Memory B cell (primary cell): ENCODE data around the gene KAT7.

ENCODE experiments used
- ATAC-seq: fragments of 150-1000 bp; cut with Tn5 transposase; 2 replicates; pipeline ENCODE4 v1.10.0; 2021; ENCODE audit warnings: low read depth, mild to moderate bottlenecking, moderate library complexity
- DNase-seq, 2 donors: peaks; one replicate each; pipeline ENCODE4 v3.0.0; 2022; ENCODE audit warnings: low spot score in 2 of 2
- H3K27ac Mint-ChIP-seq: one replicate; pipeline ENCODE4 v1.8.0; 2022; ENCODE audit warnings: mild to moderate bottlenecking, moderate library complexity, mixed read lengths
- H3K27me3 Mint-ChIP-seq: one replicate; pipeline ENCODE4 v1.8.0; 2022; ENCODE audit warnings: mixed read lengths
- H3K36me3 Mint-ChIP-seq: one replicate; pipeline ENCODE4 v1.8.0; 2022; ENCODE audit warnings: mild to moderate bottlenecking, mixed read lengths
- H3K4me1 Mint-ChIP-seq: one replicate; pipeline ENCODE4 v1.8.0; 2022; ENCODE audit warnings: mixed read lengths
- H3K4me3 Mint-ChIP-seq: one replicate; pipeline ENCODE4 v1.8.0; 2022; ENCODE audit warnings: mild to moderate bottlenecking, moderate library complexity, mixed read lengths
- H3K9me3 Mint-ChIP-seq: one replicate; pipeline ENCODE4 v1.8.0; 2022; ENCODE audit warnings: mixed read lengths

The KAT7 gene

GRCh38 chr17:49775546-49776260 lies 12.8 kb upstream of the KAT7 start:
- no peaks in the 10 kb centered on the region for H3K36me3 Mint-ChIP-seq
- no peaks in the 10 kb centered on the region for H3K9me3 Mint-ChIP-seq
- H3K27ac Mint-ChIP-seq: no peak overlapping the region
- H3K4me3 Mint-ChIP-seq: no peak overlapping the region
- ATAC-seq (no peak), DNase-seq (no peak)
- H3K4me1 Mint-ChIP-seq: peaks cover 7% of the 10 kb centered on the region
- peaks cover 2% of the 10 kb centered on the region for H3K27me3 Mint-ChIP-seq

- H3K4me3 Mint-ChIP-seq: no peak overlapping the region
- ATAC-seq (no peak), DNase-seq (no peak)
- peaks cover 7% of the 10 kb centered on the region for H3K4me1 Mint-ChIP-seq
- no peak overlapping the region for H3K27ac Mint-ChIP-seq
- no peaks in the 10 kb centered on the region for H3K9me3 Mint-ChIP-seq
- H3K36me3 Mint-ChIP-seq: no peaks in the 10 kb centered on the region
- peaks cover 2% of the 10 kb centered on the region for H3K27me3 Mint-ChIP-seq
Measured at GRCh38 chr17:49776551-49777300, 11.8 kb upstream of the KAT7 start.

GRCh38 chr17:49777563-49777962 lies 10.9 kb upstream of the KAT7 start:
- H3K27me3 Mint-ChIP-seq: peaks cover 2% of the 10 kb centered on the region
- H3K4me1 Mint-ChIP-seq: peaks cover 7% of the 10 kb centered on the region
- no peak for ATAC-seq
- DNase-seq: no peak
- H3K36me3 Mint-ChIP-seq: no peaks in the 10 kb centered on the region
- no peak overlapping the region for H3K27ac Mint-ChIP-seq
- H3K9me3 Mint-ChIP-seq: no peaks in the 10 kb centered on the region
- no peak overlapping the region for H3K4me3 Mint-ChIP-seq

GRCh38 chr17:49779156-49779738 lies 9.2 kb upstream of the KAT7 start:
- H3K27ac Mint-ChIP-seq: no peak overlapping the region
- H3K36me3 Mint-ChIP-seq: no peaks in the 10 kb centered on the region
- peaks cover 2% of the 10 kb centered on the region for H3K27me3 Mint-ChIP-seq
- H3K4me3 Mint-ChIP-seq: no peak overlapping the region
- ATAC-seq: no peak
- DNase-seq: no peak
- no peaks in the 10 kb centered on the region for H3K9me3 Mint-ChIP-seq
- H3K4me1 Mint-ChIP-seq: peaks cover 7% of the 10 kb centered on the region

- DNase-seq: no peak
- no peak overlapping the region for H3K27ac Mint-ChIP-seq
Measured at GRCh38 chr17:49779739-49780231, 8.7 kb upstream of the KAT7 start.

GRCh38 chr17:49783071-49783715 lies 5.3 kb upstream of the KAT7 start:
- no peak overlapping the region for H3K27ac Mint-ChIP-seq
- ATAC-seq: no peak
- no peaks in the 10 kb centered on the region for H3K27me3 Mint-ChIP-seq
- no peak for DNase-seq
- no peak overlapping the region for H3K4me3 Mint-ChIP-seq
- H3K4me1 Mint-ChIP-seq: peaks cover 13% of the 10 kb centered on the region
- no peaks in the 10 kb centered on the region for H3K36me3 Mint-ChIP-seq
- H3K9me3 Mint-ChIP-seq: peaks cover 3% of the 10 kb centered on the region

More at GRCh38 chr17:49779739-49780231, 8.7 kb upstream of the KAT7 start:
- peak; percentile 56 for ATAC-seq
- no peak overlapping the region for H3K4me3 Mint-ChIP-seq
- peaks cover 7% of the 10 kb centered on the region for H3K4me1 Mint-ChIP-seq
- peaks cover 2% of the 10 kb centered on the region for H3K27me3 Mint-ChIP-seq
- H3K36me3 Mint-ChIP-seq: no peaks in the 10 kb centered on the region
- H3K9me3 Mint-ChIP-seq: no peaks in the 10 kb centered on the region

GRCh38 chr17:49783791-49784190 lies 4.7 kb upstream of the KAT7 start:
- Mint-ChIP-seq H3K36me3 (no peaks in the 10 kb centered on the region), H3K4me3 (no peak overlapping the region), H3K27ac (no peak overlapping the region), H3K27me3 (no peaks in the 10 kb centered on the region), H3K9me3 (peaks cover 3% of the 10 kb centered on the region), H3K4me1 (peaks cover 13% of the 10 kb centered on the region)
- no peak for ATAC-seq
- no peak for DNase-seq

- Mint-ChIP-seq H3K4me3 (no peak overlapping the region), H3K9me3 (peaks cover 3% of the 10 kb centered on the region), H3K36me3 (peaks cover 2% of the 10 kb centered on the region), H3K4me1 (peaks cover 9% of the 10 kb centered on the region), H3K27ac (no peak overlapping the region), H3K27me3 (no peaks in the 10 kb centered on the region)
- ATAC-seq: no peak
- DNase-seq: no peak
Measured at GRCh38 chr17:49784636-49785035, 3.8 kb upstream of the KAT7 start.

GRCh38 chr17:49787884-49788477 lies 500 bp upstream of the KAT7 start:
- peaks cover 14% of the 10 kb centered on the region for H3K4me1 Mint-ChIP-seq
- ATAC-seq (peak; percentile 3), DNase-seq (peak in 1 of 2 donors; percentile 55)
- H3K9me3 Mint-ChIP-seq: peaks cover 3% of the 10 kb centered on the region
- peak overlapping the region; percentile 100 for H3K27ac Mint-ChIP-seq
- H3K36me3 Mint-ChIP-seq: peaks cover 14% of the 10 kb centered on the region
- H3K4me3 Mint-ChIP-seq: peak overlapping the region; percentile 92
- no peaks in the 10 kb centered on the region for H3K27me3 Mint-ChIP-seq

- Mint-ChIP-seq H3K9me3 (peaks cover 3% of the 10 kb centered on the region), H3K27me3 (no peaks in the 10 kb centered on the region), H3K36me3 (peaks cover 17% of the 10 kb centered on the region), H3K27ac (peak overlapping the region; percentile 100), H3K4me1 (peaks cover 14% of the 10 kb centered on the region), H3K4me3 (peak overlapping the region; percentile 92)
- no peak for ATAC-seq
- no peak for DNase-seq
Measured at GRCh38 chr17:49789243-49789578, 730 bp downstream of the KAT7 start.

GRCh38 chr17:49793309-49793708 lies 4.8 kb downstream of the KAT7 start:
- Mint-ChIP-seq H3K36me3 (peaks cover 28% of the 10 kb centered on the region), H3K27me3 (no peaks in the 10 kb centered on the region), H3K9me3 (no peaks in the 10 kb centered on the region), H3K27ac (no peak overlapping the region), H3K4me3 (no peak overlapping the region), H3K4me1 (peaks cover 19% of the 10 kb centered on the region)
- no peak for ATAC-seq
- DNase-seq: no peak

- ATAC-seq: no peak
- H3K36me3 Mint-ChIP-seq: peaks cover 28% of the 10 kb centered on the region
- H3K4me1 Mint-ChIP-seq: peaks cover 13% of the 10 kb centered on the region
- H3K9me3 Mint-ChIP-seq: no peaks in the 10 kb centered on the region
- no peak overlapping the region for H3K4me3 Mint-ChIP-seq
- H3K27ac Mint-ChIP-seq: no peak overlapping the region
- DNase-seq: no peak
- no peaks in the 10 kb centered on the region for H3K27me3 Mint-ChIP-seq
Measured at GRCh38 chr17:49795372-49795771, 6.9 kb downstream of the KAT7 start.

- ATAC-seq: no peak
- Mint-ChIP-seq H3K36me3 (peaks cover 22% of the 10 kb centered on the region), H3K9me3 (no peaks in the 10 kb centered on the region), H3K4me3 (no peak overlapping the region), H3K4me1 (peaks cover 14% of the 10 kb centered on the region), H3K27ac (no peak overlapping the region), H3K27me3 (no peaks in the 10 kb centered on the region)
- no peak for DNase-seq
Measured at GRCh38 chr17:49798182-49798581, 9.7 kb downstream of the KAT7 start.

GRCh38 chr17:49798738-49799137 lies 10.3 kb downstream of the KAT7 start:
- no peak for ATAC-seq
- Mint-ChIP-seq H3K27ac (no peak overlapping the region), H3K4me1 (peaks cover 14% of the 10 kb centered on the region), H3K9me3 (no peaks in the 10 kb centered on the region), H3K27me3 (no peaks in the 10 kb centered on the region), H3K36me3 (peaks cover 21% of the 10 kb centered on the region), H3K4me3 (no peak overlapping the region)
- no peak for DNase-seq
